Nucleus accumbens (tissue), 56 donors: ENCODE data around the gene LRR1.
A peak's percentile ranks its signal among the peaks of the same experiment; 100 is the strongest.
"Not testable (repeated sequence)": the region's sequence is repeated elsewhere in the genome, so short reads cannot be mapped to it uniquely, and the experiment has no call there.

Experiments used
- DNase-seq, 56 donors: peaks; one replicate each; lab custom pipeline; 2025; lab: John Stamatoyannopoulos, UW

The LRR1 gene

DNA sequence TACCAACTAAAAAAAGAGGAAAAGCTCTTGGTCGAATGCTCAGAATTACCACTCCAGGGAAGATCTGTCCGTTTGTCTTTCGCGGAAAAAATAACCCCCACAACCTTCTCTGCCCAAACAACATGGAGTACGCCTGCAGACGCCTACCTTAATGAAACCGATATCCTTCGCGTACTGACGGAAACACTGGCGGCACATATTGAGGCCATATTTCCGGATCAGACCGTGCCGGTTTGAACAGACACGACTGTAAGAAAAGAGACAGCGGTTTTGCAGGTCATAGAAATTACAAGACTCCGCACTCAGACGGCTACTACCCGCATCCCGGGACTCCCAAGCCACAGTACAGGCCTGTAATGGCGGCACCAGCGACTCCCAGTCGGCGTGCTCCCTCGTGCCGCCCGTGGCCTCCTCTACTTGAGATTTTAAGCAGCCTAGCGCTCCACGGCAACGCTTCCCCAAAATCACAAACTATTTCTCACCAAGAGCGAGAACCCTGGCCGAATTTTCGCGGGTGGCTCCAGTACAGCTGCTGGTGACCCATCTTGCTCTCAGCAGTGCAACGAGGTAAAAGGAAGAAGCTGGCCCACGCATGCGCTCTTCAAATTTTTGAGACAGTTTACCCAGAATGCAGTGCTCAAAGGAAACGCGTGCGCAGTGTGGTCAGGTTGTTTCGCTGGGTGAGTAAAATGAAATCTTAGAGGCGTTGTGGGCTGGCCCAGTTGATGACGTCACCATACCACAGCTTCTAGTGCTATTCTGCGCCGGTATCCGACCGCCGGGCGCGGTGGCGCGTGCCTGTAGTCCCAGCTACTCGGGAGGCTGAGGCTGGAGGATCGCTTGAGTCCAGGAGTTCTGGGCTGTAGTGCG is 12.7 kb upstream of the LRR1 start, which contains the start of gene RPS29:
TSS of gene RPS29 (minus strand) at position 578 of the 870 bp plus-strand sequence. CDS start at position 544, 34 bp downstream.
- peak; percentile 24 to 99 (median 94) for DNase-seq

DNA sequence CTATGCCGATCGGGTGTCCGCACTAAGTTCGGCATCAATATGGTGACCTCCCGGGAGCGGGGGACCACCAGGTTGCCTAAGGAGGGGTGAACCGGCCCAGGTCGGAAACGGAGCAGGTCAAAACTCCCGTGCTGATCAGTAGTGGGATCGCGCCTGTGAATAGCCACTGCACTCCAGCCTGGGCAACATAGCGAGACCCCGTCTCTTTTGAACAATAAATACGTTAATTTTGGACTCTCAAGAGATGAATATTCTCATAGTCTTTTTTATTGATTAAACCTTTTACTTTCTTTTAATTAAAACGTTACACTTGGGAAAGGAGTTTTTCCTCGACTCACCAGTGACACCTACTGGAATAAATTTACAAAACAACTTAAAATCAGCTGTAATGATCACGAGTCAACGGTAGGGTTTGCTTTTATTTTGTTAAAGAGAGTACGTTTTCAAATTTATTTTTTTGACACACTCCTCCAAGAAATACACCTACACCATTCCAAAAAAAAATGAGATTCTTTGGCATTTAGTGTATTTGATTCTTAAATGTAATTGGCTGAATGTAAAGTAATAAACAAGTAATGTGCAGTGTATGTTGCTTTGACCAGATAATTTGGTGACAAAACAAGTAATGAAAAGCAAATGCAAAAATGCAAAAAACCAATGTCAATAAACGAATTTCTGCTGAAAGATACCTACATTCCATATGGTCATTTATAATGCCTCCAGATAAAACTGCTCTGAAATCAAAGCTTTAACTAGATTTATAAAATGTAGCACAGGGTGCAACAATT is 11.9 kb upstream of the LRR1 start:
- peak in 10 of 56 donors; percentile 27 to 74 (median 52) for DNase-seq

DNA sequence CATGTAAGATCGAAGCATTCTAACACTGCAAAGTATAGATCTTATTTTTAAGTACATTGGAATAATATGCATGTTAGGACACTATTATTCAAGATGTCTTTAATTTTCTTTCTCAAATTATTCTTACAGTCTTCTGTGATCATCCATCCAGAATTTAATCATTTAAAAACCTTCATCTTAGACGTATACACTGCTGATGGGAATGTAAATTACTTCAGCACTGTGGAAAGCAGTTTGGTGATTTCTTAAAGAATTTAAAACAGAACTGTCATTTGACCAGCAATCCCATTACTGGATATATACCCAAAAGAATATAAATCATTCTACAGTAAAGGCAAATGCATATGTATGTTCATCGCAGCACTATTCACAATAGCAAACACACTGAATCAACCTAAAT is 9.4 kb upstream of the LRR1 start:
- no peak for DNase-seq

DNA sequence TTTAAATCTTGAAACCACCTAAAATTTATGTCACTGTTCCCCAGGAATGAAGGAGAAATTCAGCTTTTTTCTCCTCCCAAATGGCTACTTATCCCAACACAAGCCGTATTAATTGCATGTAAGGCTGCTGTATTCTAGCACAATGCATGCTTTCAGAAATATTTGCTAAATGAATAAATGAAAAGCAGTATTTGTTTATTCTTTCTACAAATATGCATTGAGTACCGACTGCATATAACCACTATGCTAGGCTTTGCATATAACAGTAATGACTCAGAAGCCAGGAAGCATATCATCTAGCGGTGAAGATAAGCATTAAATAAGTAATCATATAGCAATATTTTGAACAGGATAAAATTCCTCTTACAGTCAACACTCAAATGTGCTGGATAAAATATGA is 5.7 kb upstream of the LRR1 start:
- no peak for DNase-seq

DNA sequence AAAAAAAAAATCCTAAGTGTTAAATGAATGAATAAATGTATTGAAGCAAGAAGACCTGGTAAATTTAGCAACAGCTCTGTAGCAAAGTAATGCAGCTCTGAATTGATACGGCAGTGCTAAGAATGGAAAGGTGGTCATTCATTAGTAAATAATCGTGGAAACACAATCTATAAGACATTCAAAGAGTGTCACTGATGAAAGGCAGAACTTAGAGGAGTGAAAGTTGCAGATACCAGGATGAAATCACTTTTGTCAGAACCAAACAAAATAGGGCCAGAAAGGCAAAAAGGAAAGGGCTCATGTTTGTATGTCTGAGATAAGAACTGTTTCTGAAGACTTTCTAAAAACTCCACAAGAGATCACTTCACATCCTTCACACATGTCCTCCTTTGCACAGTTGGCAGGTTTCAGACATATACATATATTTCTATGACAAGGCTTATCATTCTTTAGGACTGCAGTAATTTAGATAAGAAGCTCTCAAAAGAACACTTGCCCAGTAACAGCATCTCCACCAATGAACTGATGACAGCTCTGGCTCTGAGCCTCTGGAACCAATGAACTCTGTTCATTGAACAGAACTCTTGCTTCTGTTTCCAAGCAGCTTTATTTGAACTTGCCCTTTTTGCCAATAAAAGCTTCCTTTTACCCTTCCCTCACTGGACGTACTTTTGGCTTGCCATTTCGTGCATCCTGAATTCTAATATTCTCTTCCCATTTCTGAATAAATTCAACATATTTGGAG is 4.2 kb upstream of the LRR1 start:
- DNase-seq = peak in 8 of 56 donors; percentile 0 to 23 (median 2)

DNA sequence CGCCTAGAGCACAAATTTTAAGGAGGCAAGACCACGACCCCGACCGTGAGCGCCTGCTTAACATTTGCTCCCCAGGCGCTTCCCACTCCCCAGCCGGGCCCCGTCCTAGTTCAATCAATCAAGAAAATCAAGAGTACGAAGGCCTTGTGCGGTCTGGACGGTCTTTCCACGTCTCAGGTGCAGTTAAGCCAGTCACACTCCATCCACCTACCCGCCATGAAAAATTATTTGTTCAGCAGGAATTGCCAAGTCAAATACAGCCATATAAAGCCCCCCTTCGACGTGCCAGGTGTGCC is 603 bp upstream of the LRR1 start:
- DNase-seq = peak in 5 of 56 donors; percentile 23 to 64 (median 47)

DNA sequence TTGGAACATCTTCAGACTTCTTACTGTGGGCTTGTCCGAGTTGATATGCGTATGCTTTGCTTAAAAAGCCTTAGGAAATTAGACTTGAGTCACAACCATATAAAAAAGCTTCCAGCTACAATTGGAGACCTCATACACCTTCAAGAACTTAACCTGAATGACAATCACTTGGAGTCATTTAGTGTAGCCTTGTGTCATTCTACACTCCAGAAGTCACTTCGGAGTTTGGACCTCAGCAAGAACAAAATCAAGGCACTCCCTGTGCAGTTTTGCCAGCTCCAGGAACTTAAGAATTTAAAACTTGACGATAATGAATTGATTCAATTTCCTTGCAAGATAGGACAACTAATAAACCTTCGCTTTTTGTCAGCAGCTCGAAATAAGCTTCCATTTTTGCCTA is 8.8 kb downstream of the LRR1 start:
- no peak for DNase-seq

DNA sequence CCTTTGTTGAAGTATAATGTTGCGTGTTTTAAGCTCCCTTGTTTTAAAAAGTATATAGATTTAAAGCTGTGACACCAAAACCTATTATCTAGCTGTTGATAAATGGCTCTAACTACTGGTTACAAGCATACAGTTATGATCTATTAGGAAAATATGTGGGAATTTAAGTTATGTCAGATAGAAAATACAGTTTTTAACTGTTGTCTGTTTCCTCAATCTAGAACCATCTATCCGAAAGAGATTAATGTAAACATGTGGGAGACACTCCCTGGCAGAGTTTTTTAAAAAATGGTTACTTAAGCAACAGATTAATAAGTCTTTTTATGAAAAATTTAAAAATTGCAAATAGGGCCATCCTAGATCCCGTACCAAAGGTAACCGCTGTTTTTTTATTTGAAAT is 13.5 kb downstream of the LRR1 start:
- no peak for DNase-seq

DNA sequence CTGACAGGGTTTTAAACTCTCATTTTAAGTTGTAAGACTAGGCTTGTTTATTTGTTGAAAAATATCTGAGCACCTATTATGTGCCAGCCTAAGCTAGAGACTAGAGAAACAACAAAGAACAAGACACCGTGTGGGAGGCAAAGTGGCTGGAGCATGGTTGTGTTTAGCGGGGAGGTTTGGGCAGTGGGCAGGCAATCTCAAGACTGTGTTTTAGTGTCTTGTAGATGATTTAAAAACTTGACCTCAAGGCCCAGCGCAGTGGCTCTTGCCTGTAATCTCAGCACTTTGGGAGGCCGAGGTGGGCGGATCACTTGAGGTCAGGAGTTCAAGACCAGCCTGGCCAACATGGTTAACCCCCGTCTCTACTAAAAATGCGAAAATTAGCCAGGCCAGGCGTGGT is 13.9 kb downstream of the LRR1 start:
- no peak for DNase-seq

DNA sequence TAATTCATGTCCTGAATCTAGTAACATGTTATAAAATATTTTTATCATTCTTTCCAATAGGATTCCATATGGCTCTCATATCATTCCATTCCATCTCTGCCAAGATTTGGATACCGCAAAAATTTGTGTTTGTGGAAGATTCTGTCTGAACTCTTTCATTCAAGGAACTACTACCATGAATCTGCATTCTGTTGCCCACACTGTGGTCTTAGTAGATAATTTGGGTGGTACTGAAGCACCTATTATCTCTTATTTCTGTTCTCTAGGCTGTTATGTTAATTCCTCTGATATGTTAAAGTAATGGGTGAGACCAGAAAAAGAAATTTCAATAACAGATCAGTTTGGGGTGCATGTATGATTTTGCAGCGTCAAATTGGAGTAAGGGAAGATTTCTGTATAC is 15.5 kb downstream of the LRR1 start:
- no peak for DNase-seq

DNA sequence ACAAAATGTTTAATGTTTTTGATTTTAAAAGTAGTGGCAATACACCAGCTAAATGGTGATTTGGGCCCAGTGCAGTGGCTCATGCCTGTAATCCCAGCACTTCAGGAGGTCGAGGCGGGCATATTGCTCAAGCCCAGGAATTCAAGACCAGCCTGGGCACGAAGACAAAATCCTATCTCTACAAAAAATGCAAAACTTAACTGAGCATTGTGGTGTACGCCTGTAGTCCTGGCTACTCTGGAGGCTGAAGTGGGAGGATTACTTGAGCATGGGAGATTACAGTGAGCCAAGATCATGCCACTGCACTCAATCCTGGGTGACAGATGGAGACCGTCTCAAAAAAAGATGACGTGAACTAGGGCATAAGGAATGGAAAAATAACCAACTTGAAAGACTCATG is 17.0 kb downstream of the LRR1 start:
- DNase-seq = no peak

DNA sequence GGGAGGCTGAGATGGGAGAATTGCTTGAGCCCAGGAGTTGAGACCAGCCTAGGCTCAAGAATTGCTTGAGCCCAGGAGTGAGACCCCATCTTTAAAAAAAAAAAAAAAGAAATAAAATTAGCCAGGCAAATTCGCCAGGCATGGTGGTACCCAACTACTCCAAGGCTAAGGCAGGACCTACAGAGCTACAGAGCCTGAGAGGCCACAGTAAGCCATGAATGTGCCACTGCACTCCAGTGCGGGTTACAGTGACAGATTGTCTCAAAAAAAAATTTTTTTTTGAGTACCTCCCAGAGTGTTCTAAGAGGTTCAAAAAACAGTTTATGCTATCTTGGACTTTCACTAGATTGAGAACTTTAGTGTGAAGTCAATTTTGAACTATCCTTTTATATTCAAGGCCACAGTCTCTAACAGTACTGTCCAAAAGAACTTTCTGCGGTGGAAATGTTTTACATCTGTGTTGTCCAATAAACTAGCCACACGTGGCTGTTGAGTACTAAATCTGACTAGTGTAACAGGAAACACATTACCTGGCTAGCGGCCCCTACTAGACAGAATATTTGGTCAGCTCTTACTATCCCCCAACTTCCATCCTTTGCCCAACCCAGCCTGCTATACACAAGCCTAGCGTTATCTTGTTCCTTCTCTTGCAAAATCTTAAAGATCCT is 19.2 kb downstream of the LRR1 start:
- no peak for DNase-seq

DNA sequence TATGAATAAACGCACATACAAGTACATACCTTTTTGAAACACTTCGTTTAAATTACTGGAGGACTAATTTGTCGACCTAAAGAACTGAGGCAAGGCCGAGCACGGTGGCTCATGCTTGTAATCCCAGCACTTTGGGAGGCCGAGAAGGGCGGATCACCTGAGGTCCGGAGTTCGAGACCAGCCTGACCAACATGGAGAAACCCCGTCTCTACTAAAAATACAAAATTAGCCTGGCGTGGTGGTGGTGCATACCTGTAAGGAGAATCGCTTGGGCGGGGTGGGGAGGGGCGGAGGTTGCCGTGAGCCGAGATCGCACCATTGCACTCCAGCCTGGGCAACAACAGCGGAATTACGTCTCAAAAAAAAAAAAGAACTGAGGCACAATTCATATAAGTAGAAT is 20.5 kb downstream of the LRR1 start:
- not testable (repeated sequence) for DNase-seq

DNA sequence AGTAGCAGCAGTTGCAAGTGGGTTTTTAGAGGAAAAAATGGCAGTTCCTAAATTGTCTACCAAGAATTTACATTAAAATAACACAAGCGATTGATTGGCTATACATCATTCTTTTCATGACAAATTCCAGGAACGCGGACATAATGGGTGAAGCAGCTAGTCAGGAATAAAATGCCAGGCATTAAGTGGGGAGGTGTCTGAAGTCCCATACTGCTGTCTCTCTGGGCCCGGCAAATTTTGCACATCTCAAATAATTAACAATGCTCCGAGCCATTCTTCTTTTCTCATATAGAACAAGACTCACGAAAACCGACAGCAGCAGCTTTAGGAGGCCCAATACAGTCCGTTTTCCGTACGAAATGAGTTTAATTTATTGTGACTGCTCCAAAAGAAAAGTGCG is 21.0 kb downstream of the LRR1 start:
- no peak for DNase-seq

DNA sequence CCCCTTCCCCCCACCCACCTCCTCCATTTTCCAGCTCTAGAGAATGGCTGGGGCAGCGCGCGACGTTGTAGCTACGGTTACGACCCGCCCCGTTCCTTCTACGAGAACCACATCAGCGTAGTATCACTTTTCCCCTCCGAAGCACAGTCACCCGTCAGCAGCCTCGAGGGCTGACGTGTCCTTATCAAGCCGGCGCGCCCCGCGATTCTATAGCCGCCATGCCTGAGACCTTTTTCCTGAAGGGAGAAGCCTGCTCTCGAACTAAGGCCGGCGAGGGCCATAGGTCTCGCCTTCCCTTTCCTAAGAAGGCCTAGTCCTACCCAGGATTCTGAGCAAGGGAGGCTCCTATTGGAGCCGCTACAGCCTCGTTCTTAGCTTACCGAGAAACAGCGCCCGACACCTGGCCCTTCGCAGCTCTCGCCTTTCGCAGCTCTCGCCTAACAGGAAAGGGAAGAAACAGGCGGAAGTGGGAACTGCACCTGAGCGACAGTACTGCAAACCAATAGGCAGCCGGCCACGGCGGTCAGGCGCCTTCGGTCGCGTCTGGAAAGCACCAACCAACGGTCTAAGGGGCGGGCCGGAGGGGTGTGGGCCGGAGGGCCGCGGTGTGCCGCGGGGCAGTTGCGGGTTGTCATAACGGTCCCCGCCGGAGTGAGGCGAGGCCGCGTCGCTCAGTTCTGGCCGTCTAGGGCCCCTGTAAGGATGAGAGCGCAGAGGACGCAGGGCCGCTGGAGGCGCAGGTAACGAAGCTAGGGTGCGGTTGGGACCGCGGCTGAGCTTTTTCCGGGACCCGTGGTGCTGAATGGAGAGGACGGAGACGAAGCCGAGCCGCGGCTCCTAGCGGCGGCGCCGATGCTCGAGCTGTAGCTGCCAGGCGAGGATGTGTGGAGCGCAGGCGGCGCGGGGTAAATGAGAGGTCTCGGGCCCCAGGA is 21.7 kb downstream of the LRR1 start, which contains the start of the genes MGAT2 and RPL36AL:
TSS of gene MGAT2 (plus strand) at position 618 of the 932 bp plus-strand sequence. CDS start 470 bp downstream, outside the sequence.
TSS of gene RPL36AL (minus strand) at position 445 of the 932 bp plus-strand sequence. CDS start 1,522 bp downstream, outside the sequence.
- DNase-seq = peak; percentile 61 to 98 (median 96)

DNA sequence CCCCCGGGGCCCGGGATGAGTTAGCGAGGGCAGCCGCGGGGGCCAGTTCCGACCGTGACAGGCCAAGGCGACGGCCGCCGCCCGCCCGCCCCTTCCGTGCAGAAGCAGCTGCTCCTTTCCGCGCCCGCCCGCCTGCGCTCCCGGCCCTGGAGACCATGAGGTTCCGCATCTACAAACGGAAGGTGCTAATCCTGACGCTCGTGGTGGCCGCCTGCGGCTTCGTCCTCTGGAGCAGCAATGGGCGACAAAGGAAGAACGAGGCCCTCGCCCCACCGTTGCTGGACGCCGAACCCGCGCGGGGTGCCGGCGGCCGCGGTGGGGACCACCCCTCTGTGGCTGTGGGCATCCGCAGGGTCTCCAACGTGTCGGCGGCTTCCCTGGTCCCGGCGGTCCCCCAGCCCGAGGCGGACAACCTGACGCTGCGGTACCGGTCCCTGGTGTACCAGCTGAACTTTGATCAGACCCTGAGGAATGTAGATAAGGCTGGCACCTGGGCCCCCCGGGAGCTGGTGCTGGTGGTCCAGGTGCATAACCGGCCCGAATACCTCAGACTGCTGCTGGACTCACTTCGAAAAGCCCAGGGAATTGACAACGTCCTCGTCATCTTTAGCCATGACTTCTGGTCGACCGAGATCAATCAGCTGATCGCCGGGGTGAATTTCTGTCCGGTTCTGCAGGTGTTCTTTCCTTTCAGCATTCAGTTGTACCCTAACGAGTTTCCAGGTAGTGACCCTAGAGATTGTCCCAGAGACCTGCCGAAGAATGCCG is 22.6 kb downstream of the LRR1 start:
- DNase-seq = peak in 37 of 56 donors; percentile 3 to 84 (median 57)

DNA sequence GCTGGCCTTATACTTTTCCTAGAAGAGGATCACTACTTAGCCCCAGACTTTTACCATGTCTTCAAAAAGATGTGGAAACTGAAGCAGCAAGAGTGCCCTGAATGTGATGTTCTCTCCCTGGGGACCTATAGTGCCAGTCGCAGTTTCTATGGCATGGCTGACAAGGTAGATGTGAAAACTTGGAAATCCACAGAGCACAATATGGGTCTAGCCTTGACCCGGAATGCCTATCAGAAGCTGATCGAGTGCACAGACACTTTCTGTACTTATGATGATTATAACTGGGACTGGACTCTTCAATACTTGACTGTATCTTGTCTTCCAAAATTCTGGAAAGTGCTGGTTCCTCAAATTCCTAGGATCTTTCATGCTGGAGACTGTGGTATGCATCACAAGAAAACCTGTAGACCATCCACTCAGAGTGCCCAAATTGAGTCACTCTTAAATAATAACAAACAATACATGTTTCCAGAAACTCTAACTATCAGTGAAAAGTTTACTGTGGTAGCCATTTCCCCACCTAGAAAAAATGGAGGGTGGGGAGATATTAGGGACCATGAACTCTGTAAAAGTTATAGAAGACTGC is 23.4 kb downstream of the LRR1 start:
- DNase-seq = no peak

DNA sequence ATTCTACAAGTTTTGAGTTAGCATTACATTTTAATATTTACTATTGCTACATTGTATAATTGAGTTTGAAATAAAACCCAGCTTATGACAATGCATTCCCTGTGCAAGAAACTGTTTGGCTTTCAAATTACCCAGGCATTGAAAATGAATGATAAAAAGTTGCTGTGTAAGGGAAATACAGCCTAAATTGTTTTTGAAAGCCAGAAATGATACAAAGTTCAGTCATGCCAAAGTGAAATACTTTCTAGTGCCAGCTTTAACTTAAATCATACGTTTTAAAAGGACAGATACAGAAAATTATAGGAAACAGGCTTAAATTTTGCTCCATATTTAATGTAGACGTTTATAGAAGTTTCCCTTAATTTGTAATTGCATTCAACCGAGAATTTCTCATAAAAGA is 24.6 kb downstream of the LRR1 start:
- no peak for DNase-seq
